Hepatocyte (in vitro differentiated cells): ENCODE data around the gene CCL18.

ENCODE experiments used
- EZH2 ChIP-seq: fragments of 200-600 bp; sonication (generic); IDR thresholded peaks from 2 replicates; pipeline ENCODE4 v1.6.1; 2016; ENCODE audit warnings: antibody characterized with exemption, mild to moderate bottlenecking, borderline replicate concordance
- EZH2phosphoT487 ChIP-seq: fragments of 200-600 bp; sonication (generic); IDR thresholded peaks from one replicate; pipeline ENCODE4 v1.6.1; 2018; ENCODE audit warnings: antibody characterized with exemption, mild to moderate bottlenecking, low read depth, moderate library complexity; ENCODE audit not compliant: unreplicated experiment, severe bottlenecking
- TF ChIP-seq, protein P1 (sequence below): fragments of 200-600 bp; sonication (generic); IDR thresholded peaks from 2 replicates; pipeline ENCODE4 v1.5.1; 2016; ENCODE audit warnings: antibody characterized with exemption, mild to moderate bottlenecking; ENCODE audit not compliant: poor library complexity

DNA sequence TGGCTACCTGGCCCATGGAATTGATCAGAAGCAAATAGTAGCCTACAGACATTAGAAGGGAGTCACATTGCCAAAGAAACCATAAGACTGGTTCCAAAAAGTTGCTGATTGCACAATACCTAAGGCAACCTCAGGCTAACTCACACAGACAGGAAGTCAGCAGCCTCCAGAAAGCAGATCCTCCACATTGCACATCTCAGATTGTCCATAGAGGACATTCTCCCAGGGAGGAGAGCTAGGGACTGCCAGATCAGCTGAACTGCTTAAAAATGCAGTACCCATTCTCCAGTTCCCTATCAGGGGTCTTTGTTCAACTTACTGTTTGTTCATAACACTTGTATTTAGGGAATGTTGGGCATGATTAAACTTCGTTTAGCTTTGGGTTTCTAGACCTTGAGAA, 21.7 kb downstream of the CCL18 start:
- TF ChIP-seq, protein P1, sequence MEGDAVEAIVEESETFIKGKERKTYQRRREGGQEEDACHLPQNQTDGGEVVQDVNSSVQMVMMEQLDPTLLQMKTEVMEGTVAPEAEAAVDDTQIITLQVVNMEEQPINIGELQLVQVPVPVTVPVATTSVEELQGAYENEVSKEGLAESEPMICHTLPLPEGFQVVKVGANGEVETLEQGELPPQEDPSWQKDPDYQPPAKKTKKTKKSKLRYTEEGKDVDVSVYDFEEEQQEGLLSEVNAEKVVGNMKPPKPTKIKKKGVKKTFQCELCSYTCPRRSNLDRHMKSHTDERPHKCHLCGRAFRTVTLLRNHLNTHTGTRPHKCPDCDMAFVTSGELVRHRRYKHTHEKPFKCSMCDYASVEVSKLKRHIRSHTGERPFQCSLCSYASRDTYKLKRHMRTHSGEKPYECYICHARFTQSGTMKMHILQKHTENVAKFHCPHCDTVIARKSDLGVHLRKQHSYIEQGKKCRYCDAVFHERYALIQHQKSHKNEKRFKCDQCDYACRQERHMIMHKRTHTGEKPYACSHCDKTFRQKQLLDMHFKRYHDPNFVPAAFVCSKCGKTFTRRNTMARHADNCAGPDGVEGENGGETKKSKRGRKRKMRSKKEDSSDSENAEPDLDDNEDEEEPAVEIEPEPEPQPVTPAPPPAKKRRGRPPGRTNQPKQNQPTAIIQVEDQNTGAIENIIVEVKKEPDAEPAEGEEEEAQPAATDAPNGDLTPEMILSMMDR: no peak
- TF ChIP-seq EZH2: no peak
- no peak for TF ChIP-seq EZH2phosphoT487
